Skeletal muscle tissue (tissue), 4 donors: ENCODE data around the gene ERVH48-1. TPM values are rescaled to one million over a fixed set of nuclear protein-coding genes. Genes with fewer than 3 reads are reported as not detected.
"Not testable (repeated sequence)": the region's sequence is repeated elsewhere in the genome, so short reads cannot be mapped to it uniquely, and the experiment has no call there.

Source experiments
- H3K27ac ChIP-seq: one replicate; pipeline ENCODE4 v1.7.0; 2013; ENCODE audit warnings: mild to moderate bottlenecking, low read depth, low read length, inconsistent platforms
- H3K27me3 ChIP-seq, 3 donors: one replicate each; pipeline ENCODE4 v1.7.0; 2013; ENCODE audit warnings: low read length in 3 of 3; ENCODE audit not compliant: control insufficient read depth in 3 of 3, insufficient read depth in 3 of 3
- H3K36me3 ChIP-seq, 3 donors: one replicate each; pipeline ENCODE4 v1.7.0; 2013; ENCODE audit warnings: low read length in 3 of 3; ENCODE audit not compliant: control insufficient read depth in 3 of 3, insufficient read depth in 3 of 3
- H3K4me1 ChIP-seq, 3 donors: one replicate each; pipeline ENCODE4 v1.7.0; 2013; ENCODE audit warnings: low read length in 3 of 3, mild to moderate bottlenecking in 3 of 3; ENCODE audit not compliant: control insufficient read depth in 3 of 3, insufficient read depth in 3 of 3
- H3K4me3 ChIP-seq, 3 donors: one replicate each; pipeline ENCODE4 v1.7.0; 2013; ENCODE audit warnings: low read length in 3 of 3
- H3K9ac ChIP-seq, 3 donors: one replicate each; pipeline ENCODE4 v1.7.0; 2013; ENCODE audit warnings: low read length in 3 of 3, mild to moderate bottlenecking in 3 of 3, moderate library complexity in 2 of 3, low read depth in 1 of 3
- H3K9me3 ChIP-seq, 3 donors: one replicate each; pipeline ENCODE4 v1.7.0; 2013; ENCODE audit warnings: low read length in 3 of 3; ENCODE audit not compliant: control insufficient read depth in 3 of 3
- total RNA-seq: library from RNA; depleted of rRNA; stranded (reverse); fragments of >200 nt; gene quantifications from one replicate; pipeline ENCODE4 v1.2.3, GENCODE V29; 2014
- donor health status: Osteomylitis.

ERVH48-1 gene
- total RNA-seq, 1 donor from 2014 or later: not detected

- Histone ChIP-seq H3K36me3 (no peaks in the 10 kb centered on the region), H3K4me3 (no peak overlapping the region), H3K4me1 (no peaks in the 10 kb centered on the region), H3K9ac (no peak overlapping the region), H3K9me3 (no peaks in the 10 kb centered on the region), H3K27me3 (no peaks in the 10 kb centered on the region), H3K27ac (no peak overlapping the region)
These were observed 38.7 kb upstream of the ERVH48-1 start for GRCh38 chr21:42964086-42964485.

GRCh38 chr21:42962380-42963007 is 37.1 kb upstream of the ERVH48-1 start:
- H3K27ac ChIP-seq: no peak overlapping the region
- no peaks in the 10 kb centered on the region for H3K27me3 ChIP-seq
- H3K9ac ChIP-seq: no peak overlapping the region
- H3K4me3 ChIP-seq: no peak overlapping the region
- H3K36me3 ChIP-seq: no peaks in the 10 kb centered on the region
- no peaks in the 10 kb centered on the region for H3K4me1 ChIP-seq
- H3K9me3 ChIP-seq: no peaks in the 10 kb centered on the region

- Histone ChIP-seq H3K36me3 (no peaks in the 10 kb centered on the region), H3K9me3 (no peaks in the 10 kb centered on the region), H3K9ac (no peak overlapping the region), H3K27ac (no peak overlapping the region), H3K4me1 (no peaks in the 10 kb centered on the region), H3K4me3 (no peak overlapping the region), H3K27me3 (no peaks in the 10 kb centered on the region)
These were observed 34.3 kb upstream of the ERVH48-1 start for GRCh38 chr21:42959728-42960127.

- H3K27me3 ChIP-seq, H3K27ac ChIP-seq, H3K4me1 ChIP-seq, H3K9ac ChIP-seq, H3K4me3 ChIP-seq, H3K9me3 ChIP-seq, H3K36me3 ChIP-seq: not testable (repeated sequence)
These were observed 32.7 kb upstream of the ERVH48-1 start for GRCh38 chr21:42958122-42958521.

- no peaks in the 10 kb centered on the region for H3K36me3 ChIP-seq
- no peak overlapping the region for H3K4me3 ChIP-seq
- no peaks in the 10 kb centered on the region for H3K27me3 ChIP-seq
- H3K9me3 ChIP-seq: no peaks in the 10 kb centered on the region
- H3K4me1 ChIP-seq: no peaks in the 10 kb centered on the region
- H3K27ac ChIP-seq: no peak overlapping the region
- no peak overlapping the region for H3K9ac ChIP-seq
These were observed 31.6 kb upstream of the ERVH48-1 start for GRCh38 chr21:42956824-42957630.

- not testable (repeated sequence) for H3K36me3 ChIP-seq, H3K4me1 ChIP-seq, H3K9me3 ChIP-seq, H3K9ac ChIP-seq, H3K4me3 ChIP-seq, H3K27ac ChIP-seq, H3K27me3 ChIP-seq
These were observed 25.8 kb upstream of the ERVH48-1 start for GRCh38 chr21:42951193-42951592.

GRCh38 chr21:42949094-42949755 is 23.8 kb upstream of the ERVH48-1 start:
- H3K4me1 ChIP-seq, H3K9me3 ChIP-seq, H3K27me3 ChIP-seq, H3K9ac ChIP-seq, H3K27ac ChIP-seq, H3K36me3 ChIP-seq, H3K4me3 ChIP-seq: not testable (repeated sequence)

GRCh38 chr21:42942244-42942643 is 16.8 kb upstream of the ERVH48-1 start:
- H3K4me3 ChIP-seq: no peak overlapping the region
- H3K27me3 ChIP-seq: no peaks in the 10 kb centered on the region
- H3K9ac ChIP-seq: no peak overlapping the region
- H3K9me3 ChIP-seq: no peaks in the 10 kb centered on the region
- no peak overlapping the region for H3K27ac ChIP-seq
- peaks cover 5 to 7% (median 7%) of the 10 kb centered on the region in 3 donors for H3K4me1 ChIP-seq
- H3K36me3 ChIP-seq: no peaks in the 10 kb centered on the region

GRCh38 chr21:42941696-42942085 is 16.3 kb upstream of the ERVH48-1 start:
- peaks cover 5 to 7% (median 7%) of the 10 kb centered on the region in 3 donors for H3K4me1 ChIP-seq
- H3K27ac ChIP-seq: no peak overlapping the region
- no peaks in the 10 kb centered on the region for H3K9me3 ChIP-seq
- H3K4me3 ChIP-seq: no peak overlapping the region
- no peak overlapping the region for H3K9ac ChIP-seq
- no peaks in the 10 kb centered on the region for H3K27me3 ChIP-seq
- H3K36me3 ChIP-seq: no peaks in the 10 kb centered on the region
